HCT116 (cell line): ENCODE results near the gene HOXD8. TPM values are rescaled to one million over a fixed set of nuclear protein-coding genes. Genes with fewer than 3 reads are reported as not detected.

Source experiments
- ATAC-seq: fragments of 200-7000 bp; cut with Tn5 transposase; 2 replicates; pipeline ENCODE4 v1.9.1; 2020; ENCODE audit warnings: mild to moderate bottlenecking, moderate library complexity
- BruUV-seq: library from RNA; stranded (reverse); fragments of 400-500 nt; replicated peaks from 2 replicates; lab custom pipeline; 2021; lab: Mats Ljungman, UMichigan
- CTCF ChIA-PET: fragments of 300-600 bp; sonication (Branson Sonifier 250); formaldehyde crosslinking; loops from one replicate; lab custom pipeline; 2021; ENCODE audit warnings: antibody characterized with exemption; lab: Charles Lee
- POLR2A ChIA-PET: fragments of 300-600, 350-600 bp; sonication (Branson Sonifier 250); formaldehyde crosslinking; loops from one replicate; lab custom pipeline; 2021; ENCODE audit warnings: antibody characterized with exemption; lab: Charles Lee
- RAD21 ChIA-PET, 2 experiments: fragments of 300-600 bp; sonication (Branson Sonifier 250); formaldehyde crosslinking; loops; one replicate each; lab custom pipeline; 2023; ENCODE audit warnings: low total read pairs in 2 of 2; ENCODE audit not compliant: uncharacterized antibody in 2 of 2, unreplicated experiment in 2 of 2, low non-redundant PET in 1 of 2; lab: Charles Lee
- DNase-seq: peaks from one replicate; pipeline ENCODE4 v3.0.0-alpha.2; 2010; ENCODE audit warnings: low read depth, low spot score
- H2AFZ ChIP-seq: fragments of 200-600 bp; shearing (Covaris generic), sonication (generic); 2 replicates; pipeline ENCODE4 v1.6.1; 2017; ENCODE audit warnings: low read depth, mixed run types, mixed read lengths, antibody characterized with exemption, low read length; ENCODE audit not compliant: poor library complexity, severe bottlenecking
- H3K27ac ChIP-seq: 2 replicates; pipeline ENCODE4 v1.5.1; 2012; ENCODE audit warnings: low read depth, low read length
- H3K27me3 ChIP-seq: fragments of 200-600 bp; sonication (generic); 2 replicates; pipeline ENCODE4 v1.6.1; 2016; ENCODE audit warnings: mixed run types, low read length, mixed read lengths; ENCODE audit not compliant: insufficient read depth
- H3K36me3 ChIP-seq, 2 experiments: fragments of 200-500 bp in 1 of 2; fragments of 200-600 bp in 1 of 2; sonication (Bioruptor generic) in 1 of 2; sonication (generic) in 1 of 2; 2 replicates each; pipeline versions ENCODE4 v1.5.1 to v1.6.1; 2014 to 2016; ENCODE audit warnings: low read length in 2 of 2, inconsistent platforms in 1 of 2, mixed read lengths in 1 of 2, mixed run types in 1 of 2; ENCODE audit not compliant: insufficient read depth in 2 of 2, control insufficient read depth in 1 of 2
- H3K4me1 ChIP-seq, 2 experiments: fragments of 200-600 bp in 1 of 2; sonication (generic) in 1 of 2; 2 replicates each; pipeline versions ENCODE4 v1.5.1 to v1.6.1; 2012 to 2017; ENCODE audit warnings: low read length in 2 of 2, inconsistent platforms in 1 of 2, mild to moderate bottlenecking in 1 of 2, mixed read lengths in 1 of 2, mixed run types in 1 of 2, moderate library complexity in 1 of 2; ENCODE audit not compliant: insufficient read depth in 2 of 2, control insufficient read depth in 1 of 2
- H3K4me2 ChIP-seq: fragments of 200-600 bp; sonication (generic); 2 replicates; pipeline ENCODE4 v1.6.1; 2017; ENCODE audit warnings: mixed run types, low read length, mixed read lengths
- H3K4me3 ChIP-seq, 2 experiments: fragments of 200-600 bp in 1 of 2; sonication (generic) in 1 of 2; replicated peaks in 1 of 2; 2 replicates each; pipeline ENCODE4 v1.5.1; 2011 to 2016; ENCODE audit warnings: low read length in 2 of 2, control low read depth in 1 of 2, low read depth in 1 of 2, mild to moderate bottlenecking in 1 of 2, mixed read lengths in 1 of 2, mixed run types in 1 of 2
- H3K79me2 ChIP-seq: fragments of 200-600 bp; sonication (generic); 2 replicates; pipeline ENCODE4 v1.6.1; 2017; ENCODE audit warnings: mild to moderate bottlenecking, mixed run types, low read length, moderate library complexity, mixed read lengths; ENCODE audit not compliant: insufficient read depth
- H3K9ac ChIP-seq: fragments of 200-600 bp; sonication (generic); 2 replicates; pipeline ENCODE4 v1.6.1; 2016; ENCODE audit warnings: low read length, mixed read lengths
- H3K9me2 ChIP-seq: fragments of 200-600 bp; sonication (generic), shearing (Covaris generic); 2 replicates; pipeline ENCODE4 v1.6.1; 2017; ENCODE audit warnings: mixed run types, mild to moderate bottlenecking, moderate library complexity; ENCODE audit not compliant: insufficient read depth
- H3K9me3 ChIP-seq, 2 experiments: fragments of 200-500 bp in 1 of 2; fragments of 200-600 bp in 1 of 2; sonication (Bioruptor generic) in 1 of 2; sonication (generic) in 1 of 2; 2 replicates each; pipeline ENCODE4 v1.6.1; 2014 to 2017; ENCODE audit warnings: low read length in 2 of 2, mixed read lengths in 2 of 2, inconsistent platforms in 1 of 2, low read depth in 1 of 2, mild to moderate bottlenecking in 1 of 2, mixed run types in 1 of 2, moderate library complexity in 1 of 2; ENCODE audit not compliant: control insufficient read depth in 1 of 2, insufficient read depth in 1 of 2
- H4K20me1 ChIP-seq: fragments of 200-600 bp; sonication (generic), shearing (Covaris generic); 2 replicates; pipeline ENCODE4 v1.6.1; 2017; ENCODE audit warnings: mixed run types, mild to moderate bottlenecking, moderate library complexity; ENCODE audit not compliant: insufficient read depth
- ATF3 ChIP-seq: IDR thresholded peaks from 2 replicates; pipeline ENCODE4 v1.6.1; 2012
- CBX3 ChIP-seq: IDR thresholded peaks from 2 replicates; pipeline ENCODE4 v1.6.1; 2012; ENCODE audit warnings: low read depth
- CTCF ChIP-seq, 3 experiments: fragments of 200-600 bp in 1 of 3; sonication (generic) in 1 of 3; IDR thresholded peaks in 2 of 3; conservative IDR thresholded peaks in 1 of 3; 2 replicates each; pipeline ENCODE4 v1.5.1; 2012 to 2017; ENCODE audit warnings: low read depth in 2 of 3, low read length in 2 of 3, antibody characterized with exemption in 1 of 3, borderline replicate concordance in 1 of 3, control low read depth in 1 of 3, mild to moderate bottlenecking in 1 of 3, mixed read lengths in 1 of 3, mixed run types in 1 of 3, moderate library complexity in 1 of 3; ENCODE audit not compliant: insufficient read depth in 1 of 3
- ELF1 ChIP-seq: IDR thresholded peaks from 2 replicates; pipeline ENCODE4 v1.6.1; 2012; ENCODE audit warnings: low read depth, borderline replicate concordance
- EZH2 ChIP-seq: fragments of 200-600 bp; sonication (generic); IDR thresholded peaks from 2 replicates; pipeline ENCODE4 v1.6.1; 2017; ENCODE audit warnings: antibody characterized with exemption, mixed run types
- FOSL1 ChIP-seq: IDR thresholded peaks from 2 replicates; pipeline ENCODE4 v1.6.1; 2012; ENCODE audit warnings: low read depth
- POLR2A ChIP-seq: IDR thresholded peaks from 2 replicates; pipeline ENCODE4 v1.7.0; 2011; ENCODE audit warnings: borderline replicate concordance; ENCODE audit not compliant: insufficient read depth, insufficient read length; ENCODE audit errors: extremely low read depth
- POLR2AphosphoS5 ChIP-seq: IDR thresholded peaks from 2 replicates; pipeline ENCODE4 v1.6.1; 2011; ENCODE audit warnings: mild to moderate bottlenecking, low read depth, low read length, moderate library complexity
- RAD21 ChIP-seq: IDR thresholded peaks from 2 replicates; pipeline ENCODE4 v1.6.1; 2012; ENCODE audit warnings: low read depth, mild to moderate bottlenecking
- intact Hi-C: fragments of 100-400 bp; cut with micrococcal nuclease; formaldehyde crosslinking; loops from 2 replicates; pipeline ENCODE4 v1.10.0; 2022
- total RNA-seq: library from RNA; stranded (reverse); gene quantifications from one replicate; pipeline ENCODE4 v1.2.1, GENCODE V29; 2021; ENCODE audit not compliant: unreplicated experiment

HOXD8 gene
- total RNA-seq, 1 experiment from 2014 or later = 6.0 TPM

GRCh38 chr2:176085861-176086771 is 43.4 kb upstream of the HOXD8 start:
- intact Hi-C loops = loop anchor here (2.0 to 5.0 kb wide), 2 partner anchors 395 to 1049 kb away; no protein-coding TSS in a partner anchor
- Histone ChIP-seq H2AFZ (no peak overlapping the region), H3K4me3 (no peak overlapping the region), H3K27ac (no peak overlapping the region), H3K79me2 (no peaks in the 10 kb centered on the region), H3K27me3 (no peaks in the 10 kb centered on the region), H3K4me1 (no peaks in the 10 kb centered on the region), H3K9me3 (no peaks in the 10 kb centered on the region; a peak in 1 of 4 replicates), H3K4me2 (no peak overlapping the region), H3K9ac (no peak overlapping the region), H3K36me3 (no peaks in the 10 kb centered on the region), H3K9me2 (no peaks in the 10 kb centered on the region), H4K20me1 (no peaks in the 10 kb centered on the region)
- BruUV-seq = no TSS peak
- ATAC-seq (peak; percentile 46; the same call in 1 of the 2 replicates), DNase-seq (peak; percentile 13)
- ChIA-PET POLR2A (no interaction called here), RAD21 (no interaction called here), CTCF (no interaction called here)
- TF ChIP-seq CTCF (IDR thresholded peaks at IDR 0.05 in 2 of 3, conservative IDR thresholded peaks at IDR 0.05 in 1 of 3; ENCODE audit: borderline replicate concordance in 1 of 3, insufficient read depth in 1 of 3, low read depth in 2 of 3, low read length in 2 of 3) (peak; percentile 37 to 52 (median 45); a peak in 4 of 6 replicates), CBX3 (no peak), FOSL1 (no peak), POLR2AphosphoS5 (no peak), RAD21 (peak; percentile 75), EZH2 (no peak), ATF3 (no peak), POLR2A (no peak), ELF1 (no peak)
